Measurements from ENCODE around the gene WFIKKN2. TPM values are rescaled to one million over a fixed set of nuclear protein-coding genes. Genes with fewer than 3 reads are reported as not detected.

WFIKKN2 gene
- total RNA-seq, 1 experiment from 2014 or later = not detected

DNA sequence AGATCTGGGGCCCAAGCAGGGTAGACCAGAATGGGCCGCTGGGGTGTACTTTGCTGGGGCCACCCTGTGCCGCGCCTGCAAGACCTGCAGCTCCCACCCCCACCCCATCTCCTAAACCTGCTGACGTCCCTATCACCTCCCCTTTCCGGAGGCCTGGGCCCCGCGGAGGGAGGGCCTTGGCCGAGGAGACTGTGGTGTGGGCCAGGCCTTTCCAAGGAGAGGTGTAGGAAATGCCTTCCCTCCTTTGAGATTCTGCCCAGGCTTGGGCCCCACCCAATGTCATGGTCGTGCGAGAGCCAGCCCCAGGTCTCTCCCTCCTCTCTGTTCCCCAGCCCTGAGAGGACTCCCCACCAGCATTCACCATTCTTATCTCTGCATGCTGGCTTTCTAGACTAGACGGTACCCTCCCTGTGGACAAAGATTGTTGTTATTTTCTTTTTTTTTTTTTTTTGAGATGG lies 3.9 kb upstream of the WFIKKN2 start:
- H3K4me3 Mint-ChIP-seq (ENCODE audit: unreplicated experiment) = no peak overlapping the region
- CTCF ChIA-PET = interaction anchor here (0.5 kb wide), 1 partner anchor 118 kb away, joined by 3 read pairs; no protein-coding TSS in a partner anchor
- H3K27ac Mint-ChIP-seq (ENCODE audit: unreplicated experiment) = no peak overlapping the region
- Histone ChIP-seq H3K4me1 (peaks cover 10% of the 10 kb centered on the region; the same call in 1 of the 2 replicates), H3K36me3 (ENCODE audit: control insufficient read depth, insufficient read depth, low read length) (no peaks in the 10 kb centered on the region), H3K27me3 (replicated peaks; ENCODE audit: control insufficient read depth, insufficient read depth, low read length) (no peaks in the 10 kb centered on the region), H3K9me3 (no peaks in the 10 kb centered on the region), H3K4me3 (ENCODE audit: low read depth, low read length) (no peak overlapping the region)
- H3K36me3 Mint-ChIP-seq (ENCODE audit: insufficient read depth, unreplicated experiment) = no peaks in the 10 kb centered on the region
- TF ChIP-seq, protein P1, sequence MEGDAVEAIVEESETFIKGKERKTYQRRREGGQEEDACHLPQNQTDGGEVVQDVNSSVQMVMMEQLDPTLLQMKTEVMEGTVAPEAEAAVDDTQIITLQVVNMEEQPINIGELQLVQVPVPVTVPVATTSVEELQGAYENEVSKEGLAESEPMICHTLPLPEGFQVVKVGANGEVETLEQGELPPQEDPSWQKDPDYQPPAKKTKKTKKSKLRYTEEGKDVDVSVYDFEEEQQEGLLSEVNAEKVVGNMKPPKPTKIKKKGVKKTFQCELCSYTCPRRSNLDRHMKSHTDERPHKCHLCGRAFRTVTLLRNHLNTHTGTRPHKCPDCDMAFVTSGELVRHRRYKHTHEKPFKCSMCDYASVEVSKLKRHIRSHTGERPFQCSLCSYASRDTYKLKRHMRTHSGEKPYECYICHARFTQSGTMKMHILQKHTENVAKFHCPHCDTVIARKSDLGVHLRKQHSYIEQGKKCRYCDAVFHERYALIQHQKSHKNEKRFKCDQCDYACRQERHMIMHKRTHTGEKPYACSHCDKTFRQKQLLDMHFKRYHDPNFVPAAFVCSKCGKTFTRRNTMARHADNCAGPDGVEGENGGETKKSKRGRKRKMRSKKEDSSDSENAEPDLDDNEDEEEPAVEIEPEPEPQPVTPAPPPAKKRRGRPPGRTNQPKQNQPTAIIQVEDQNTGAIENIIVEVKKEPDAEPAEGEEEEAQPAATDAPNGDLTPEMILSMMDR (IDR thresholded peaks at IDR 0.05; ENCODE audit: insufficient read depth in 1 of 2, low read depth in 1 of 2, low read length in 1 of 2, severe bottlenecking in 1 of 2, unreplicated experiment in 1 of 2) = no peak
- POLR2A ChIA-PET = no interaction called here
- peaks cover 7% of the 10 kb centered on the region for H3K4me1 Mint-ChIP-seq (ENCODE audit: low read depth, unreplicated experiment)
- no peak for DNase-seq
- H3K9me3 Mint-ChIP-seq (ENCODE audit: unreplicated experiment) = no peaks in the 10 kb centered on the region
- intact Hi-C loops (cut with micrococcal nuclease; ENCODE audit: unreplicated experiment) = no loop called here
- no TSS peak for BruUV-seq (replicated peaks)
- H3K27me3 Mint-ChIP-seq (ENCODE audit: insufficient read depth, unreplicated experiment) = no peaks in the 10 kb centered on the region

DNA sequence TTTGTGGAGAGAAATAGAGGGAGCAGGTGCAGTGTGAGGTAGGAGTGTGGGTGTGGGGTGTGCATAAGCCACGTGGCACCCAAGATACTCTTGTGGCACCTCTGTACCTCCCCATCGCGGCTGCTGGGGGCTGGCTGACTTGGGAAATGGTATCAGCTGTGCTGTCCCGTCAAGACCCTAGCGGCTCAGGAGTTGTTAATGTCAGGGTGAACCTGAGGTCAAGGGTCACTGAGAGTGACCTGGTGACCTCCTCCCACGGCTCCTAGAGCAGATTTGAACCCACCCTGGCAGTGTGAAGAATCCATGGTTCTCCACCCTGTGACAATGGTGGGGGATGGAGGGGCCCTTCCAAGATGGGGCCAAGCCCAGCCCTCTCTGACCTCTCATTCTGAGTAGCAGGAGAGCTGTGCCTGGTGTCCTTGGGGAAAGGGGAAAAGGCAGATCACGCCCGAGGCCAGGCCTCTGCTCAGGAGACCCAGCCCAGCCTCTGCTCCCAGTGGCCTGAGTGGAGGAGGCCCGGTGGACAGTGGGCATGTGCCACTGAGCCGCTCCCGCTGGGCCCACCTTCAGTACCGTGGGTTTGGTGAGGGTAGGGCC lies 3.0 kb upstream of the WFIKKN2 start:
- Histone ChIP-seq H3K4me1 (peaks cover 10% of the 10 kb centered on the region; the same call in 1 of the 2 replicates), H3K4me3 (ENCODE audit: low read depth, low read length) (no peak overlapping the region), H3K36me3 (ENCODE audit: control insufficient read depth, insufficient read depth, low read length) (no peaks in the 10 kb centered on the region), H3K27me3 (replicated peaks; ENCODE audit: control insufficient read depth, insufficient read depth, low read length) (no peaks in the 10 kb centered on the region), H3K9me3 (no peaks in the 10 kb centered on the region)
- Mint-ChIP-seq H3K27me3 (ENCODE audit: insufficient read depth, unreplicated experiment) (no peaks in the 10 kb centered on the region), H3K4me1 (ENCODE audit: low read depth, unreplicated experiment) (peaks cover 7% of the 10 kb centered on the region), H3K9me3 (ENCODE audit: unreplicated experiment) (no peaks in the 10 kb centered on the region), H3K36me3 (ENCODE audit: insufficient read depth, unreplicated experiment) (no peaks in the 10 kb centered on the region), H3K27ac (ENCODE audit: unreplicated experiment) (no peak overlapping the region), H3K4me3 (ENCODE audit: unreplicated experiment) (no peak overlapping the region)
- DNase-seq = no peak
- TF ChIP-seq, protein P1 (IDR thresholded peaks at IDR 0.05; ENCODE audit: insufficient read depth in 1 of 2, low read depth in 1 of 2, low read length in 1 of 2, severe bottlenecking in 1 of 2, unreplicated experiment in 1 of 2) = no peak
- ChIA-PET POLR2A (interaction anchor here (0.6 kb wide), 1 partner anchor 26 kb away, joined by 3 read pairs; no protein-coding TSS in a partner anchor), CTCF (interaction anchor here (0.9 to 3.9 kb wide), 3 partner anchors 10 to 49 kb away, joined by 3 to 21 read pairs (median 6); no protein-coding TSS in a partner anchor)
- no TSS peak for BruUV-seq (replicated peaks)
- intact Hi-C loops (cut with micrococcal nuclease; ENCODE audit: unreplicated experiment) = no loop called here

DNA sequence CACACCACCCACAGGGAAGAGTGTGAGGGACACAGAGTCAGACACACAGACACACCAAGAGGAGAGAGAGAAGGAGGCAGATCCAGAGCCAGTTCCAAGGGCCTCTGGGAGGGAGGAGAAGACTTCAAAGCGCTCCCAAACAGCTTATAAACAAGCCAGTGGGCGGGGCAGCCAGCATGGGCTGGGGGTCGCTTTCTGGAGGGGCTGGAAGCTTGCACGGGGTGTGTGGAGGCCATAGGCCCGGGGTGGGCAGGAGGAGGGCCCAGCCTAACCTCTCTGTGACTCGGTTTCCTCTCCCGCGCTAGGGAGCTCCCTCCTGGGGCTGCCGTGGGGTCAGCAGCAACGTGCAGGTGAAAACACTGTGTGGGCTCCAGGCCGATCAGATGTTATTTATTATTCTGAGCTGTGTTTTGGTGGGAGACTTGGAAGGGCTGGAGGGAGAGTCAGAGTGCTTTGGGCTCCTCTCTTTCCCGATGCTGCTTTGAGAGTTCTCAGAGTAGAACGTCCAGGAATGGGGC lies 2.5 kb upstream of the WFIKKN2 start:
- no peaks in the 10 kb centered on the region for H3K27me3 ChIP-seq (replicated peaks; ENCODE audit: control insufficient read depth, insufficient read depth, low read length)
- POLR2A ChIA-PET = interaction anchor here (0.6 kb wide), 1 partner anchor 27 kb away, joined by 3 read pairs; no protein-coding TSS in a partner anchor
- Mint-ChIP-seq H3K36me3 (ENCODE audit: insufficient read depth, unreplicated experiment) (no peaks in the 10 kb centered on the region), H3K4me1 (ENCODE audit: low read depth, unreplicated experiment) (peaks cover 7% of the 10 kb centered on the region), H3K27ac (ENCODE audit: unreplicated experiment) (no peak overlapping the region), H3K9me3 (ENCODE audit: unreplicated experiment) (no peaks in the 10 kb centered on the region), H3K4me3 (ENCODE audit: unreplicated experiment) (no peak overlapping the region), H3K27me3 (ENCODE audit: insufficient read depth, unreplicated experiment) (no peaks in the 10 kb centered on the region)
- intact Hi-C loops (cut with micrococcal nuclease; ENCODE audit: unreplicated experiment) = no loop called here
- H3K4me3 ChIP-seq (ENCODE audit: low read depth, low read length) = no peak overlapping the region
- H3K4me1 ChIP-seq = peaks cover 10% of the 10 kb centered on the region; the same call in 1 of the 2 replicates
- BruUV-seq (replicated peaks) = no TSS peak
- DNase-seq = no peak
- TF ChIP-seq, protein P1 (IDR thresholded peaks at IDR 0.05; ENCODE audit: insufficient read depth in 1 of 2, low read depth in 1 of 2, low read length in 1 of 2, severe bottlenecking in 1 of 2, unreplicated experiment in 1 of 2) = no peak
- H3K36me3 ChIP-seq (ENCODE audit: control insufficient read depth, insufficient read depth, low read length) = no peaks in the 10 kb centered on the region
- no peaks in the 10 kb centered on the region for H3K9me3 ChIP-seq
- CTCF ChIA-PET = interaction anchor here (0.9 to 3.9 kb wide), 3 partner anchors 9 to 50 kb away, joined by 3 to 21 read pairs (median 6); no protein-coding TSS in a partner anchor
